GM13976 (cell line): ENCODE data around the gene ELK4.

Experiments used
- DNase-seq: peaks from one replicate; pipeline ENCODE4 v3.0.0; 2012; ENCODE audit warnings: low spot score
- CTCF ChIP-seq: IDR thresholded peaks from 2 replicates; pipeline ENCODE4 v1.5.1; 2012; ENCODE audit warnings: borderline replicate concordance, mild to moderate bottlenecking; ENCODE audit not compliant: insufficient read depth; ENCODE audit errors: extremely low read depth, missing control alignments, control extremely low read depth
- in situ Hi-C: fragments of 300-500 bp; cut with MboI; formaldehyde crosslinking; loops from one replicate; pipeline ENCODE4 v1.12.0; 2022; ENCODE audit warnings: low sequenced_read_pairs, mixed read lengths, inconsistent platforms; ENCODE audit not compliant: unreplicated experiment

ELK4 gene

GRCh38 chr1:205579711-205580110 is 52.1 kb downstream of the ELK4 start:
- no peak for TF ChIP-seq CTCF
- in situ Hi-C loops = no loop called here
- no peak for DNase-seq

- in situ Hi-C loops = no loop called here
- TF ChIP-seq CTCF = no peak
- no peak for DNase-seq
These were observed 52.8 kb downstream of the ELK4 start for GRCh38 chr1:205578780-205579571.

- no peak for DNase-seq
- in situ Hi-C loops = no loop called here
These were observed 53.7 kb downstream of the ELK4 start for GRCh38 chr1:205577874-205578658.

GRCh38 chr1:205576805-205577761 is 54.7 kb downstream of the ELK4 start:
- in situ Hi-C loops = no loop called here
- no peak for DNase-seq
- no peak for TF ChIP-seq CTCF

More at GRCh38 chr1:205577874-205578658, 53.7 kb downstream of the ELK4 start:
- TF ChIP-seq CTCF = no peak

GRCh38 chr1:205576011-205576410 is 55.8 kb downstream of the ELK4 start:
- no peak for DNase-seq
- in situ Hi-C loops = no loop called here
- no peak for TF ChIP-seq CTCF
